ENCODE results near the gene IGF2.

IGF2 gene

GRCh38 chr11:2122222-2122906 is 16.8 kb downstream of the IGF2 start:
- no peak for DNase-seq

DNA sequence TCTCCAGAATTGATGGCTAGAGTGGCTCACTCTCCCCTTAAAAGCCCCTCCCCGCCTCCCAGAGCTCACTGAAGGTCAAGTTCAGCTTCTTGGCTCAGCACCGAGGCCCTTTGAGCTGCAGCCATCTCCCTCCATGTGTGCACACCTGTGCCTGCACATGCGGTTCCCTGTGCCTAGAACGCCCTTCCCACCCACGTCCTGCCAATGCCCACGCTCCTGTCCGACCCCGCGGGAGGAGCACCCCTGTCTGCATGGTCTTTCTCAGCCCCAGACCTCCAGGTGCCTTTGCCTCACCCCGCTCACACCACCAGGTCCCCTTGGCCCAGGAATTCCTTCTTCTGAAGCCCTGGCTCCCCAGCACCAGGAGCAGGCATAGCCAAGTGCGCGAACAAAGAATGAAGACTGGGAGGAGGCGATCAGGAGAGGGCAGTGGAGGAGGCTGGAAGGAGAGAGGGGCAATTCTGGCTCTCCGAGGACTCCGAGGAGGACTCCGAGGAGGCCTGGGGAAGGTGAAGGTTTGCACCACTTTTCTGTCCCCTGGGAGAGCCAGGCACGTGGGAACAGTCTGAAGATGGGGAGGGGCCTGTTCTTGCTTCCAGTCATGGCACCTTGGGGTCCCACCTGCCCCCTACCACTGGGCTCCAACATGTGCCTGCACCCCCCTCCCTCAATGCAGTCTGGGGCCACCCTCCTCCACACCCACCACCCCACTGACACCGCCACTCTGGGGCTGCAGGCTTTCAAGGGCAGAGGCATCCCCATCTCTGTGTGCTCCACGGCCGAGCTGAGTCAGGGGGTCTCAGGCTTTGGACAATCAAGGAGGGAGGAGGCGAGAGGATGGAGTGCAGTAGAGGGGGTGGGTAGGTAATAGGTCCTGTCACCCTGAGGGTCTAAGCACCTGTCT is 17.7 kb downstream of the IGF2 start:
- DNase-seq, result no peak

DNA sequence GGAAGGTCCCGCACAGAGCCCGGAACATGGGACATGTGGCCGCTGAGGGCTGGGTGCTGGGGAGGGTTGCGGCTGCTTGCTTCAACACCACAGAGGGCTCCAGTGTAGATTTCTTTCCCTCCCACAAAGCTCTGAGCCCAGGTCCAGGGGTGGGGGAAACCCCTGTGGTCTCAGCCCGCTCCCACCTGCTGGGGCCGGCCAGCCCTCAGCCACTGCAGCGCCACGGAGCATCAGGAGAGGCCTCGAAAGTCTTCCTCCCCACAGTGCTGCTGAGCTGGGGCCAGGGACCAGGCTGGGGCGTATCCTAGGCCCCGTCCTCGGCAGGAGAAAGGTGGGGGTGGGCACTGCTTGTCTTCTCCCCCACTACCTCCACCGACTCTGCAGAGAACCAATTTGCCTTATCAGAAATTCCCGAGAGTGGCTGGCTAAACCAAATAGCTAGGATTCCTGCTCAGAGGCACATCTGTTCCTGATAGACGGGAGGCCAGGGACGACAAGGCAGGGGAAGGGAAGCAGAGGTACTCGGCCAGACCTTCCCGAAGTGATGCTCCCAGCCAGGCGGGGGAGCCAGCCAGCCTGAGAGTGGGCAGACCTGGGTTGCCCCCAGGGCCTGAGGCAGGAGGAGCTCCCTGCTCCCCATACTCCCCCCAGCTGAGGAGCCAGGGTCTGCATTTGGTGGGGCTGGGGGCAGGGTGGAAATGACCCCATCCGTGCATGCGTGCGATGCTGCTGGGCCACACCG is 18.7 kb downstream of the IGF2 start:
- no peak for DNase-seq

DNA sequence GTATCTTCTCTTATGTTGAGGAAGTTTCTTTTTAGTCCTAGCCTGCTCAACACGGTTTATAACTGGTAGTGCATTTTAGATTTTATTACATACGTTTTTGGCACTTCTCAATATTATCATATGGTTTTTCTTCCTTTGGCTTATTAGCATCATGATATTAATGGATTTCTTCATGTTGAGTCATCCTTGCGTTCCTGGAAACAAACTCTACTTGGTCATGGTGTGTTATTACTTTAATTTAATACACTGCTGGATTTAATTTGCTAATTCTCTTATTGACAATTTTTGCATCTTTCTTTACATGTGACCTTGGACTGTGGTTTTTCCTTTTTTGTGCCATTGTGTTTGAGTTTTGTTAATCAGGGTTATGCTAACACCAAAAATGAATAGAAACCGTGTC is 20.5 kb downstream of the IGF2 start:
- DNase-seq, result no peak

DNA sequence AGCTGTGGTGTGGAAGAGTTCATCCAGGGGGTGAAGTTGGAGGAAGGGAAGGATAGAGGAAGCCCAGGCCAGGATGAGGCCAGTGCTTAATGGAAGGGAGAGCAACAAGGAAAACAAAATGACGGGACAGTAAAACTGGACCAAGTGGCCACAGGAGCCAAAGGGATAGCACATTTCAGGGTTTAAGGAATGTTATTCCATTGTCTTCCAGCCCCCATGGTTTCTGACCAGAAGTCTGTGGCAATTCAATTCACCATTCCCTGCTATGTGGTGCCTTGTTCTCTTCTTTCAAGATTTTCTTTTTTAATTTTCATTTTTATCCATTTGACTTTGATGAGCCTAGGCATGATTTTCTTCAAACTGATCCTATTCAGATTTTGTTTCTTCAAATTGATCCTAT is 22.5 kb downstream of the IGF2 start:
- no peak for DNase-seq

GRCh38 chr11:2115308-2115707 is 23.9 kb downstream of the IGF2 start:
- DNase-seq, result no peak

DNA sequence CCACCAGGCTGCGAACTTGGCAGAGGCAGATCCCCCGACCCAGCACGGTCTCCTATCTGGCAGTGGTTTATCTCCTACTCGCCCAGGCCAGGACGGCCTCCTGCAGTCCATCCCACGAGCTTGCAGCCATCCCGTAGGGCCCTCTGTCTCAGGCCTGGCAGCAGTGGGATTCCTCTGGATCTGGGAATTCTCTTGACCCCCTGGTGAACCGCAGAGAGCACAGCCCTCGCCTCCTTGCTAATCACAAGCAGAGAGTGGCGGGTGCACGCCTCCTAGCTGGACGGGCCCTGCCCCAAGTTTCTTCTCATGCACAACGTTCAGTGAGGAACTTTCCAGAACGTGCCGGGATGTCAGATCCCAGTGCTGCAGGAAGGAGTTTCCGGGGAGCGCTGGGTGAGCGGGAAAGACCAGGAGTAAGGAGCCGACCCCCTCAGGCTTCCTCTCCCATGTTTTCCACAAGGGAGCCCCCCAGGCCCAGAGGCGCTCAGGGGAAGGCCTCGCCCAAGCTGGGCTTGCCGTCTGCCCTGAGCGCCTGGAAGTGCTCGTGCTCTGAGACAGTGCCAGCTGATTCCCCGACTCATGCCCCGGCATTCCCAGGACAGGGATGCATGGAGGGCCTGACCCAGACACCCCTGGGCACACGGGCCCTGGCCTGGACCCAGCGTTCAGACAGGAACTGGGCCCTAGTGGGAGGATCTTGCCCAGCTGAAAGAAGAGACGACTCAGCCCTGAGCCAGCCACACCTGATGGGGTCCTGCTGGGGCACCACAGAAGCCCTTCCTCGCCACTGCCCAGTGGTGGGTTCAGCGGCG is 24.6 kb downstream of the IGF2 start:
- DNase-seq, result no peak

GRCh38 chr11:2113776-2114175 is 25.4 kb downstream of the IGF2 start:
- DNase-seq, result no peak

DNA sequence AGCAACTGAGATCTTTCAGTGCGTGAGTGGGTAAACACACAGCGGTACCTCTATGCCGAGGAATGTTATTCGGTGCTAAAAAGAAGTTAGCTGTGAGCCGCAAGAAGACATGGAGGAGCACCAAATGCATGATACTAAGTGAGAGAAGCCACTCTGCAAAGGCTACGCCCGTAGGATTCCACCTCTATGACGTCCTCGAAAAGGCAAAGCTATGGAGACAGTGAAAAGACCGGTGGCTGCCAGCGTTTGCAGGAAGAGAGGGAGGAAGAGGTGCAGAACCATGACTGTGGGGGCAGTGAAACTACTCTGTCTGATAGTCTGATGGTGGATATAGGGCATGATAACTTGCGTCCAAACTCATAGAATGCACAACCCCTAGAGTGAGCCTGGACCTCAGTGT is 28.7 kb downstream of the IGF2 start:
- DNase-seq, result no peak

DNA sequence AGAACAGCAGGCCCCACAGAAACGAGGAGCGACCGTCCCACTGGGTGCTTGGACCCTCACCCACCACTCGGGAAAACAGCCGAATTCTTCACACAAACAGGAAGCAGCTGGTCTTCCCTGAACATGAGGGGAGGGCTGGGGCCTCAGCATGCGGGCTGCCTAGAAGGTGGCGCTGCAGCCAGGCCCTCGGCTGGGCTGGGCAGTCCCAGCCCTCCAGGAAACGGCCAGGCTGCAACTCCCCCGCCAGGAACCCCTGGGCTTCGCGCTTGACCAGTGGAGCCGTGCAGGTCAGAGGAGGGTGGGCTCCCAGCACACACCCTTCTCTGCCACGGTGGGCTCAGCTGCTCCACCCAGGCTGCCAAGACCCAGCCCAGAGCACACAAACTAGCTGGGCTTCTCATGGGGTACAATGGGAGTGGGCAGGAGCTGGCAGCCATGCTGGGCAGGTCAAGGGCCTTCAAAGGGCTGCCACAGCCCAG is 29.6 kb downstream of the IGF2 start:
- DNase-seq, result no peak

GRCh38 chr11:2108675-2109491 is 30.3 kb downstream of the IGF2 start:
- no peak for DNase-seq

GRCh38 chr11:2107941-2108630 is 31.1 kb downstream of the IGF2 start:
- no peak for DNase-seq

DNA sequence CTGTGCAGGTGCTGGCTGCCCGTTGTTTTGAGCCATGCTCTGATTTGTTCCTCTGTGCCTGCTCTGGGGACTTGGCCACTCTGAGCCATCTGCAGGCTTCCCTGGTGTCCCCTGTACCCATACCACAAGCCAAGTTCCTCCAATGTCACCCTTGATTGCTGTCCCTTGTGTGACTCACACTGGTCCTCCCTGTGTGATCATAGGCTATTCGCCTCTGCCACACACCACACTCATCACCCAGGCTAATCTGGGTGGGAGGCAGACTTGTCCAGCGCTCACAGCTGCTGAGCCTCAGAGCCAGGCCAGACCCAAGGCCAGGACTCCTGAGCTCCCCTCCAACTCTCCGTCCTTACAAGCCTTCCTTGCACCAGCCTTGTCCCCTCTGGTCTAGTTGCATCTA is 31.7 kb downstream of the IGF2 start:
- DNase-seq, result no peak

DNA sequence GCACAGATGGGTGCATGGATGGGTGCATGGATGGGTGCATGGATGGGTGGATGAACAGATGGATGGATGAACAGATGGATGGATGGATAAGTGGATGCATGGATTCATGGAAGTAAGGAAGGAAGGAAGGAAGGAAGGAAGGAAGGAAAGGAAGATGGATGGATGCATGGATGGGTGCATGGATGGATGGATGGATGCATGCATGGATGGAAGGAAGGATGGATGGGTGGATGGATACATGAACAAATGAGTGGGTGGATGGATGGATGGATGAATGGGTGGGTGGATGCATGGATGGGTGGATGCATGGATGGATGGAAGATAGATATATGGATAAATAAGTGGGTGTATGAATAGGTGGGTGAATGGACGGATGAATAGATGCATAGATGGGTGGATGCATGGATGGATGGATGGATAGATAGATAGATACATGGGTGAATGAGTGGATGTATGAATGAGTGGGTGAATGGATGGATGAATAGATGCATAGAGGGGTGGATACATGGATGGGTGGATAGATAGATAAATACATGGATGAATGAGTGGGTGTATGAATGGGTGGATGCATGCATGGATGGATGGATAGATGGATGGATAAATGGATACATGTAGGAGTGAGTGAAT is 32.5 kb downstream of the IGF2 start:
- no peak for DNase-seq

- DNase-seq, result no peak
Measured at GRCh38 chr11:2105511-2105910, 33.7 kb downstream of the IGF2 start.

GRCh38 chr11:2104524-2105440 is 34.4 kb downstream of the IGF2 start:
- DNase-seq, result no peak

DNA sequence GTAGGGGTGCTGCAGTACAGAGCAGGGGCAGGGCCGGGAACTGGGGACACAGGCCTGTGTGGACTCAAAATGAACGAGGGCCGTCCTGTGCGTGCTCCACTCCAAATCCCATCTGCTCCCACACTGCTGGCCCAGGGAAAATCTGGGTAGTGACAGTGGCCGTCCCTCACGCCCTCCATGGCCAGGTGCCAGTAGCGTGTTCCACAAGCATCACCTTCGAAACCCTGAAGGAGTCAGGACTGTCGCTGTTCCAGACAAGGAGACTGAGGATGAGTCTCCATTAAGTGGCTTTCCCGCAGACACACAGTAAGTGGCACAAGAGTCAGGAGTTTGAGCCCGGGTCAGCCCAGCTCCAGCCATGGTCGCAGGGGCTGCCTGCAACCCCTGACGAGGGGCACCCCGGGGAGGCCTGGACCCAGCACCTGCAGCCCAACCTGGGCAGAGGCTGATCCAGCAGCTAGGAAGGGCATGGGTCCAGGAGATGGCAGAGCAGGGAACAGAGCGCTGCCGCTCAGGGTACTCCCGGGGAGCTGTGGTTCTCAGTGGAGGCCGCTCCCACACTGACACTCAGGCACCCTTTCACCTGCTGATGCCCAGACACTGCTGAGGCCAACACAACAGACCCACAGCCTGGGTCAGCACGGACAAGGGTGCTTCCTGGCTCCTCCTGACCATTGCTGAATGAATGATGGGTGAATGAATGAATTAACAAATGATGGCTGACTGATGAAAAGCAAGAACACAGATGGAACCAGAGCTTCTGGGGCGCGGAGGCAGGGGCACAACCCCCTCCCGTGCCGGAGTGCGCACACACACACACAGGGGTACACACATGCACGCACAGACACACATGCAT is 35.3 kb downstream of the IGF2 start:
- DNase-seq, result no peak

DNA sequence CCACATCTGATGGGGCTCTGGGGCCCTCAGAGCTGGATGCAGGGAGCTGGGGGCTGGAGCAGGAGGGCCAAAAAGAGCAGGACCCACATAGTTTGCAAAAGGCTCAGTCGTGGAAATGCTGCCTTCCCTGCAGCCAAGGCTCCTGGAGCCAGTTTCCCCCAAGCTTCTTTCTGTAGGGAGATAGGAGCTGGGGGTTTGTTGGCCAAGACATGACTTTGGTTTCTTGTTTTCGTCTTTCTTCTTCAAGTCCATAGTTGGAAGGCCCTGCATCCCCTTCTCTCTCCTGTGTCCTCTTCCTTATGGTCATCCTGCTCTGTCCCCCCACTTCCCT is 36.3 kb downstream of the IGF2 start:
- no peak for DNase-seq

Data from activated CD4-positive, alpha-beta T cell treated with anti-CD3 and anti-CD28 coated beads, Interleukin-2, amount 50 U/mL, for 48 hours (primary cell).